ENCODE data around the gene OTOP2.

OTOP2 gene

DNA sequence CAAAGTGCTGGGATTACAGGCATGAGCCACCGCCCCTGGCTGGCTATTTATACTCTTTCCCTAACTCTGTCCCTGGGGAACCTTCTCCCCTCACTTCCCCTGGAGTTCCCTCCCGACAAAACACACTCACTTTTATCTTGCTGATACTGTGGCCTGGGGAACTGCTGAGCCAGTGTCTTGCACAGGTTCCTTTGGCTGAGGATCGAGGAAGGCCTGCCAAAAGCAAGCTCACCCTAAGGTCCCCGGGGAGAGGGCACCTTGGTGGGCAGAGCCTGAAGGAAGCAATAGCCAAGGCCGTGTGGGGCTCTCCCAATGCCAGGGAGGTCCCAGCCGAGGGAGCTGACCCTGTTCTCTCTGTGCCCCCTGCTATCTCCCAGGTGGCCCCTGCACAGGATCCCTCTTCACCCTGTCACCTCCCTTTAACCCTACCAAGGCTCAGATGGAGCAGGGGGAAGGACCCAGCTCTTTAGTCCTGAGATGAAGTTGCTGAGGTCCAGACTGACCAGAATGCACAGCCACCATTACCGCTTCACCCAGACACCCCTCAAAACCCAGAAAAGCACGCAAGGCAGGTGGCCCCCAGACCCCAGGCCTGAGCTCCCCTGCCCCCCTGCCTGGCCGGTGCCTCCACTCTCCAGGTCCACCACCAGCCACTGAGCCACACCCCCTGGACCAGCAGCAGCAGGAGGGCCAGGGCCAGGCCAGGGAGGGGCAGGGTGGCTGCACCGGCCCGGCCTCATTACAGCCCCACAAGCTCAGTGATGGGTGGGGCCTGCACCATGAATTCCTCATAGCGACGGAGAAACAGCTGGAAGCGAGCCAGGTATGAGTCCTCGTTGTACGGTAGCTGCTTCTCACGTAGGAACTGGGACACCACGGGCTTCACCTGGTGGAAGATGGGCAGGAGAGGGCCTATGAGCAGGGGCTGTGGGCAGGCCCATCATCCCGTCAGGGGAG lies 46.2 kb upstream of the OTOP2 start:
- Histone ChIP-seq H3K9ac (ENCODE audit: low read length) (no peak overlapping the region), H3K18ac (ENCODE audit: low read length) (no peak overlapping the region), H3K27ac (ENCODE audit: low read depth, low read length) (no peak overlapping the region), H3K79me1 (ENCODE audit: low read length) (peaks cover 2% of the 10 kb centered on the region), H4K8ac (ENCODE audit: low read depth, low read length) (no peak overlapping the region), H3K4ac (ENCODE audit: low read depth, low read length) (no peak overlapping the region), H2BK12ac (ENCODE audit: low read length) (no peak overlapping the region), H2AFZ (ENCODE audit: insufficient read depth, low read length, poor library complexity) (no peak overlapping the region), H4K91ac (ENCODE audit: low read depth, low read length) (no peak overlapping the region), H3K27me3 (ENCODE audit: insufficient read depth, low read length) (no peaks in the 10 kb centered on the region), H3K36me3 (ENCODE audit: control insufficient read depth in 1 of 2, insufficient read depth in 2 of 2, low read length in 2 of 2) (no peaks in the 10 kb centered on the region), H4K12ac (ENCODE audit: low read depth, low read length) (no peak overlapping the region), H2AK5ac (ENCODE audit: low read length) (no peak overlapping the region), H3K4me3 (ENCODE audit: low read depth, low read length) (no peak overlapping the region), H3K4me1 (ENCODE audit: control insufficient read depth in 1 of 2, insufficient read depth in 2 of 2, low read length in 2 of 2) (peaks cover 0 to 3% of the 10 kb centered on the region in 2 experiments), H3K79me2 (ENCODE audit: control insufficient read depth, insufficient read depth, low read length, poor library complexity) (no peaks in the 10 kb centered on the region), H2BK5ac (ENCODE audit: low read depth, low read length, poor library complexity) (no peak overlapping the region), H3K4me2 (ENCODE audit: low read length) (no peak overlapping the region), H3K14ac (ENCODE audit: low read length) (no peak overlapping the region), H2BK120ac (ENCODE audit: insufficient read depth, low read length, poor library complexity) (no peak overlapping the region), H3K23ac (ENCODE audit: low read length) (no peak overlapping the region), H3K9me3 (ENCODE audit: insufficient read depth, low read depth, low read length) (no peaks in the 10 kb centered on the region)
- no CpG with 5 or more reads among the region's 19 CpGs for WGBS (ENCODE audit: extremely low coverage, insufficient coverage, insufficient read length)
- peak; percentile 32 to 52 for DNase-seq

DNA sequence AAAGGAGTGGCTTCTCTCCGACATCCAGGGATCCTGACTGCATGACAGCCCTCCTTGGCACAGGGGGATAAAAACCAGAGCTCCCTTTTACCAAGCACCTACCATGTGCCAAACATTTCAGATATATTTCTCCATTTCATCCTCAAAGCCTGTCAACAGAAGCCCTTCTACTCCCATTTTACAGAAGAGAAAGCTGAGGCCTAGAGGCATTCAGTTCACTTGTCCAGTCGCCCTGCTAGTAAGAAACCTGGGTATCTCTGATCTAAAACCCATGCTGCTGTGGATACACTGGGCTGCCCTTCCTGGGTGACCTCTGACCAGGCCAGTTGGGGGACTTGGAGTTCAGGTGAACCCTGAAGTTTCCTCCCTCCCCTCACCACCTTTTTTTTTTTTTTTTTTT lies 45.4 kb upstream of the OTOP2 start:
- H2BK120ac ChIP-seq (ENCODE audit: insufficient read depth, low read length, poor library complexity) = no peak overlapping the region
- H3K4me1 ChIP-seq (ENCODE audit: control insufficient read depth in 1 of 2, insufficient read depth in 2 of 2, low read length in 2 of 2) = peaks cover 0 to 3% of the 10 kb centered on the region in 2 experiments
- H3K23ac ChIP-seq (ENCODE audit: low read length) = no peak overlapping the region
- H3K4me3 ChIP-seq (ENCODE audit: low read depth, low read length) = no peak overlapping the region
- no peak overlapping the region for H4K8ac ChIP-seq (ENCODE audit: low read depth, low read length)
- H3K4ac ChIP-seq (ENCODE audit: low read depth, low read length) = no peak overlapping the region
- H3K27me3 ChIP-seq (ENCODE audit: insufficient read depth, low read length) = no peaks in the 10 kb centered on the region
- no peak overlapping the region for H2AK5ac ChIP-seq (ENCODE audit: low read length)
- H3K14ac ChIP-seq (ENCODE audit: low read length) = no peak overlapping the region
- H3K27ac ChIP-seq (ENCODE audit: low read depth, low read length) = no peak overlapping the region
- H2BK5ac ChIP-seq (ENCODE audit: low read depth, low read length, poor library complexity) = no peak overlapping the region
- H3K36me3 ChIP-seq (ENCODE audit: control insufficient read depth in 1 of 2, insufficient read depth in 2 of 2, low read length in 2 of 2) = no peaks in the 10 kb centered on the region
- no peak overlapping the region for H3K4me2 ChIP-seq (ENCODE audit: low read length)
- H3K9me3 ChIP-seq (ENCODE audit: insufficient read depth, low read depth, low read length) = no peaks in the 10 kb centered on the region
- no CpG with 5 or more reads among the region's 2 CpGs for WGBS (ENCODE audit: extremely low coverage, insufficient coverage, insufficient read length)
- no peak for DNase-seq
- H3K79me2 ChIP-seq (ENCODE audit: control insufficient read depth, insufficient read depth, low read length, poor library complexity) = no peaks in the 10 kb centered on the region
- no peak overlapping the region for H2BK12ac ChIP-seq (ENCODE audit: low read length)
- H3K79me1 ChIP-seq (ENCODE audit: low read length) = no peaks in the 10 kb centered on the region
- H3K18ac ChIP-seq (ENCODE audit: low read length) = no peak overlapping the region
- H4K12ac ChIP-seq (ENCODE audit: low read depth, low read length) = no peak overlapping the region
- H2AFZ ChIP-seq (ENCODE audit: insufficient read depth, low read length, poor library complexity) = no peak overlapping the region
- no peak overlapping the region for H4K91ac ChIP-seq (ENCODE audit: low read depth, low read length)
- H3K9ac ChIP-seq (ENCODE audit: low read length) = no peak overlapping the region

- no peaks in the 10 kb centered on the region for H3K9me3 ChIP-seq (ENCODE audit: insufficient read depth, low read depth, low read length)
- no peak overlapping the region for H4K12ac ChIP-seq (ENCODE audit: low read depth, low read length)
- H4K8ac ChIP-seq (ENCODE audit: low read depth, low read length) = no peak overlapping the region
- DNase-seq = no peak
- H3K4ac ChIP-seq (ENCODE audit: low read depth, low read length) = no peak overlapping the region
- no peaks in the 10 kb centered on the region for H3K79me1 ChIP-seq (ENCODE audit: low read length)
- no peaks in the 10 kb centered on the region for H3K79me2 ChIP-seq (ENCODE audit: control insufficient read depth, insufficient read depth, low read length, poor library complexity)
- no peak overlapping the region for H3K23ac ChIP-seq (ENCODE audit: low read length)
- no CpG with 5 or more reads among the region's 16 CpGs for WGBS (ENCODE audit: extremely low coverage, insufficient coverage, insufficient read length)
- no peak overlapping the region for H2AFZ ChIP-seq (ENCODE audit: insufficient read depth, low read length, poor library complexity)
- H3K14ac ChIP-seq (ENCODE audit: low read length) = no peak overlapping the region
- H2BK12ac ChIP-seq (ENCODE audit: low read length) = no peak overlapping the region
- H2BK5ac ChIP-seq (ENCODE audit: low read depth, low read length, poor library complexity) = no peak overlapping the region
- no peaks in the 10 kb centered on the region for H3K27me3 ChIP-seq (ENCODE audit: insufficient read depth, low read length)
- no peak overlapping the region for H2BK120ac ChIP-seq (ENCODE audit: insufficient read depth, low read length, poor library complexity)
- H3K18ac ChIP-seq (ENCODE audit: low read length) = no peak overlapping the region
- H3K36me3 ChIP-seq (ENCODE audit: control insufficient read depth in 1 of 2, insufficient read depth in 2 of 2, low read length in 2 of 2) = no peaks in the 10 kb centered on the region
- H4K91ac ChIP-seq (ENCODE audit: low read depth, low read length) = no peak overlapping the region
- no peak overlapping the region for H3K27ac ChIP-seq (ENCODE audit: low read depth, low read length)
- H3K4me2 ChIP-seq (ENCODE audit: low read length) = no peak overlapping the region
- no peak overlapping the region for H3K4me3 ChIP-seq (ENCODE audit: low read depth, low read length)
- no peaks in the 10 kb centered on the region for H3K4me1 ChIP-seq (ENCODE audit: control insufficient read depth in 1 of 2, insufficient read depth in 2 of 2, low read length in 2 of 2)
- no peak overlapping the region for H3K9ac ChIP-seq (ENCODE audit: low read length)
- H2AK5ac ChIP-seq (ENCODE audit: low read length) = no peak overlapping the region
Measured at GRCh38 chr17:74879308-74879707, 44.8 kb upstream of the OTOP2 start.

- H3K14ac ChIP-seq (ENCODE audit: low read length) = no peak overlapping the region
- no peak overlapping the region for H4K91ac ChIP-seq (ENCODE audit: low read depth, low read length)
- no peak overlapping the region for H2BK120ac ChIP-seq (ENCODE audit: insufficient read depth, low read length, poor library complexity)
- H3K9ac ChIP-seq (ENCODE audit: low read length) = no peak overlapping the region
- no peak overlapping the region for H3K4me2 ChIP-seq (ENCODE audit: low read length)
- no peaks in the 10 kb centered on the region for H3K9me3 ChIP-seq (ENCODE audit: insufficient read depth, low read depth, low read length)
- H3K36me3 ChIP-seq (ENCODE audit: control insufficient read depth in 1 of 2, insufficient read depth in 2 of 2, low read length in 2 of 2) = no peaks in the 10 kb centered on the region
- H3K27me3 ChIP-seq (ENCODE audit: insufficient read depth, low read length) = no peaks in the 10 kb centered on the region
- no peak overlapping the region for H2AFZ ChIP-seq (ENCODE audit: insufficient read depth, low read length, poor library complexity)
- no peak overlapping the region for H2BK5ac ChIP-seq (ENCODE audit: low read depth, low read length, poor library complexity)
- H2AK5ac ChIP-seq (ENCODE audit: low read length) = no peak overlapping the region
- no peak overlapping the region for H3K27ac ChIP-seq (ENCODE audit: low read depth, low read length)
- no peak overlapping the region for H3K4me3 ChIP-seq (ENCODE audit: low read depth, low read length)
- no peaks in the 10 kb centered on the region for H3K79me1 ChIP-seq (ENCODE audit: low read length)
- no peak overlapping the region for H3K23ac ChIP-seq (ENCODE audit: low read length)
- H3K18ac ChIP-seq (ENCODE audit: low read length) = no peak overlapping the region
- H4K8ac ChIP-seq (ENCODE audit: low read depth, low read length) = no peak overlapping the region
- H4K12ac ChIP-seq (ENCODE audit: low read depth, low read length) = no peak overlapping the region
- DNase-seq = no peak
- no peak overlapping the region for H3K4ac ChIP-seq (ENCODE audit: low read depth, low read length)
- no CpG with 5 or more reads among the region's 11 CpGs for WGBS (ENCODE audit: extremely low coverage, insufficient coverage, insufficient read length)
- no peak overlapping the region for H2BK12ac ChIP-seq (ENCODE audit: low read length)
- H3K79me2 ChIP-seq (ENCODE audit: control insufficient read depth, insufficient read depth, low read length, poor library complexity) = no peaks in the 10 kb centered on the region
- H3K4me1 ChIP-seq (ENCODE audit: control insufficient read depth in 1 of 2, insufficient read depth in 2 of 2, low read length in 2 of 2) = no peaks in the 10 kb centered on the region
Measured at GRCh38 chr17:74881073-74881472, 43.0 kb upstream of the OTOP2 start.

Data from trophoblast cell (in vitro differentiated cells and primary cell).